WTC11 (cell line): ENCODE measurements around the gene RAPGEF5.

Experiments
- ATF2 ChIP-seq: sonication (generic); formaldehyde crosslinking; IDR thresholded peaks from 2 replicates; pipeline ENCODE4 v1.8.1; 2022; ENCODE audit warnings: low read depth, missing genetic modification reagents, borderline replicate concordance
- CTCF ChIP-seq: fragments of 200-600 bp; IDR thresholded peaks from 2 replicates; pipeline ENCODE4 v1.8.0; 2022; ENCODE audit warnings: antibody characterized with exemption
- MAX ChIP-seq: sonication (generic); formaldehyde crosslinking; IDR thresholded peaks from 2 replicates; pipeline ENCODE4 v1.8.0; 2022; ENCODE audit warnings: mild to moderate bottlenecking, missing genetic modification reagents
- ZNF121 ChIP-seq: sonication (generic); formaldehyde crosslinking; IDR thresholded peaks from 2 replicates; pipeline ENCODE4 v1.8.0; 2023; ENCODE audit warnings: missing genetic modification reagents

DNA sequence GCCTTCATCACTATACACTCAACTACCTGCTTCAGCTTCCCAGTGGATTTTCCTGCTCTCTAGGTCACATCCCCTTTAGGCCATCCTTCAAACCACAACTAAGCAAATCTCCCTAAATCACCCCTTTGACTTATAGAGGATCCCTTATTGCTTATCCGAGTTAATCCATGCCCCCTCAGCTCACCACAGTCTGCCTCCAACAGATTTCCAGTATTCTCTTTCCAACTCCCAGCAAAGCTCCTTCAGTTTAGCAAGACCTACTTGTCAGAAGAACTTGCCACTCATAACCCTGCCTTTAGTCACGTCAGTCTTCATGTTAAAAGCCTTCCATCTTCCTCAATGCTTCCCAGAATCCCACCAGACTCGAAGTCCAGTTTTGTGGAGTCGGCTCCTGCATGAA is 38.6 kb downstream of the RAPGEF5 start:
- no peak for TF ChIP-seq MAX (CRISPR knock-in tag)
- no peak for TF ChIP-seq ATF2
- TF ChIP-seq ZNF121 (CRISPR knock-in tag) = no peak
- no peak for TF ChIP-seq CTCF
